Measurements from ENCODE around the gene ROBO4.

DNA sequence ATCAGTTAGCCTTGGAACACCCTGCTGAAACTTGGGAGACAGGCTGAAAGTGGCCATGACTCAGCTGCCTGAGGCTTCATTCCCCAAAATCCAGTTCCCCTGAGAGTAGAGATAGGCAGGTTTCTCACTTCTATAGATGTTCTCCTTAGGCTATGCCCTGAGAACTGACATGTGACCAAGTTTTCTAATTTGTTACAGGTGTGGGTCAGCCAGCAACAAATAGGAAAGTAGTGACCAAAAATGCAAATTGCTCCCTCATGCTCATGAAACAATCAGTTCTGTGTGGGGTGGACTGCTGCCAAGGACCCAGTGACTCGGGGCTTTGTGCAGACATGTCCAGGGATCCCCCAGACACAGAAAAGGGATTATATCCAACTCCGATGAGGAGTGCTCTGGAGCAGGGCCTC lies 49.1 kb upstream of the ROBO4 start:
- no peak for TF ChIP-seq CTCF (IDR thresholded peaks at IDR 0.05 in 8 of 11, conservative IDR thresholded peaks at IDR 0.05 in 3 of 11)
- no peak for TF ChIP-seq POLR2A (IDR thresholded peaks at IDR 0.05)

Data from spleen (tissue), 7 donors.